HepG2 (cell line): ENCODE measurements around the gene SUDS3. TPM values are rescaled to one million over a fixed set of nuclear protein-coding genes. Genes with fewer than 3 reads are reported as not detected.

Source experiments
- ATAC-seq: fragments of 200-7000 bp; cut with Tn5 transposase; 3 replicates; pipeline ENCODE4 v1.9.1; 2020; ENCODE audit warnings: mild to moderate bottlenecking, moderate library complexity
- BruUV-seq: library from RNA; stranded (reverse); fragments of 400-500 nt; replicated peaks from 2 replicates; lab custom pipeline; 2021; lab: Mats Ljungman, UMichigan
- CTCF ChIA-PET: fragments of 300-600 bp; formaldehyde crosslinking; extraction: SDS; loops from one replicate; lab custom pipeline; 2021; ENCODE audit warnings: low total read pairs, inconsistent platforms, low intra/inter-chr PET ratio; lab: Yijun Ruan, JAX
- POLR2A ChIA-PET: fragments of 350-600 bp; sonication (Branson Sonifier 250); formaldehyde crosslinking; loops from one replicate; lab custom pipeline; 2020; ENCODE audit warnings: antibody characterized with exemption, inconsistent platforms; lab: Yijun Ruan, JAX
- DNase-seq: peaks from one replicate; pipeline ENCODE4 v3.0.0-alpha.2; 2015; ENCODE audit warnings: low spot score
- FAIRE-seq: peaks from 3 replicates; lab custom pipeline; 2011; peaks lifted over from hg19 to GRCh38; lab: Jason Lieb, UNC
- H2AFZ ChIP-seq: one replicate; pipeline ENCODE4 v1.6.1; 2011; ENCODE audit warnings: low read length, inconsistent platforms
- H3K27ac ChIP-seq: fragments of 300-600 bp; 3 replicates; pipeline ENCODE4 v1.8.0; 2011; ENCODE audit warnings: mixed run types, mild to moderate bottlenecking, mixed read lengths, low read length, inconsistent platforms; ENCODE audit not compliant: insufficient read depth; ENCODE audit errors: extremely low read length
- H3K27me3 ChIP-seq, 2 experiments: fragments of 200-600 bp in 1 of 2; 2 replicates in 1 of 2; 3 replicates in 1 of 2; pipeline versions ENCODE4 v1.6.0 to v1.8.0; 2011; ENCODE audit warnings: low read length in 2 of 2, mild to moderate bottlenecking in 2 of 2, moderate library complexity in 2 of 2, inconsistent platforms in 1 of 2; ENCODE audit not compliant: insufficient read depth in 2 of 2, control insufficient read depth in 1 of 2
- H3K36me3 ChIP-seq, 2 experiments: fragments of 200-600 bp in 1 of 2; replicated peaks in 1 of 2; 2 replicates in 1 of 2; 3 replicates in 1 of 2; pipeline versions ENCODE4 v1.5.1 to v1.8.0; 2011; ENCODE audit warnings: low read length in 2 of 2, inconsistent platforms in 1 of 2; ENCODE audit not compliant: insufficient read depth in 2 of 2, control insufficient read depth in 1 of 2
- H3K4me1 ChIP-seq: 2 replicates; pipeline ENCODE4 v1.5.1; 2012; ENCODE audit warnings: low read length, inconsistent platforms; ENCODE audit not compliant: insufficient read depth
- H3K4me2 ChIP-seq: 2 replicates; pipeline ENCODE4 v1.6.0; 2011; ENCODE audit warnings: low read depth, low read length, inconsistent platforms
- H3K4me3 ChIP-seq, 3 experiments: fragments of 200-600 bp in 1 of 3; sonication (generic), shearing (Covaris generic) in 1 of 3; replicated peaks in 1 of 3; 2 replicates each; pipeline ENCODE4 v1.5.1; 2011 to 2016; ENCODE audit warnings: low read length in 3 of 3, inconsistent platforms in 2 of 3, low read depth in 2 of 3, mild to moderate bottlenecking in 2 of 3, control low read depth in 1 of 3, mixed read lengths in 1 of 3; ENCODE audit not compliant: insufficient read depth in 1 of 3
- H3K79me2 ChIP-seq: one replicate; pipeline ENCODE4 v1.6.1; 2011; ENCODE audit warnings: low read length, inconsistent platforms; ENCODE audit not compliant: insufficient read depth
- H3K9ac ChIP-seq: 2 replicates; pipeline ENCODE4 v1.6.0; 2011; ENCODE audit warnings: mild to moderate bottlenecking, low read depth, low read length, inconsistent platforms; ENCODE audit not compliant: insufficient read depth
- H3K9me3 ChIP-seq: 2 replicates; pipeline ENCODE4 v1.5.1; 2012; ENCODE audit warnings: mild to moderate bottlenecking, low read length
- H4K20me1 ChIP-seq: 2 replicates; pipeline ENCODE4 v1.6.0; 2011; ENCODE audit warnings: inconsistent platforms, mild to moderate bottlenecking, low read length, moderate library complexity; ENCODE audit not compliant: insufficient read depth
- EP300 ChIP-seq, 3 experiments: sonication (generic) in 1 of 3; formaldehyde crosslinking in 1 of 3; IDR thresholded peaks; 2 replicates each; pipeline versions ENCODE4 v1.5.1 to v1.6.1; 2011 to 2020; ENCODE audit warnings: low read depth in 2 of 3, low read length in 2 of 3, borderline replicate concordance in 1 of 3, improper control_type of control experiment in 1 of 3, mild to moderate bottlenecking in 1 of 3, missing genetic modification reagents in 1 of 3, moderate library complexity in 1 of 3
- KDM1A ChIP-seq: IDR thresholded peaks from 2 replicates; pipeline ENCODE4 v1.6.1; 2016; ENCODE audit warnings: missing compliant biosample characterization
- LBX2 ChIP-seq: sonication (generic); formaldehyde crosslinking; IDR thresholded peaks from 2 replicates; pipeline ENCODE4 v1.5.0; 2020; ENCODE audit warnings: missing genetic modification reagents, mild to moderate bottlenecking, borderline replicate concordance
- NCOA1 ChIP-seq: sonication (generic); formaldehyde crosslinking; IDR thresholded peaks from 2 replicates; pipeline ENCODE4 v1.9.0; 2021; ENCODE audit warnings: missing genetic modification reagents
- RERE ChIP-seq: IDR thresholded peaks from 2 replicates; pipeline ENCODE4 v1.6.1; 2016; ENCODE audit warnings: low read depth, missing genetic modification reagents, missing compliant biosample characterization
- RFXANK ChIP-seq: IDR thresholded peaks from 2 replicates; pipeline ENCODE4 v1.6.1; 2016
- ZBTB49 ChIP-seq: sonication (generic); formaldehyde crosslinking; IDR thresholded peaks from 2 replicates; pipeline ENCODE4 v1.4.0; 2020; ENCODE audit warnings: missing genetic modification reagents, borderline replicate concordance
- ZNF17 ChIP-seq: sonication (generic); formaldehyde crosslinking; IDR thresholded peaks from 2 replicates; pipeline ENCODE4 v1.5.0; 2020; ENCODE audit warnings: mild to moderate bottlenecking, missing genetic modification reagents
- ZNF235 ChIP-seq: sonication (generic); formaldehyde crosslinking; IDR thresholded peaks from 2 replicates; pipeline ENCODE4 v1.8.1; 2023; ENCODE audit warnings: mild to moderate bottlenecking, missing genetic modification reagents, borderline replicate concordance
- ZNF326 ChIP-seq: sonication (generic); formaldehyde crosslinking; IDR thresholded peaks from 2 replicates; pipeline ENCODE4 v1.4.0; 2020; ENCODE audit warnings: missing genetic modification reagents, borderline replicate concordance
- ZNF501 ChIP-seq: sonication (generic); formaldehyde crosslinking; IDR thresholded peaks from 2 replicates; pipeline ENCODE4 v1.5.1; 2020; ENCODE audit warnings: mild to moderate bottlenecking, moderate library complexity, missing genetic modification reagents
- ZNF605 ChIP-seq: sonication (generic); formaldehyde crosslinking; IDR thresholded peaks from 2 replicates; pipeline ENCODE4 v1.8.0; 2022; ENCODE audit warnings: mild to moderate bottlenecking, missing genetic modification reagents
- ZNF761 ChIP-seq: sonication (generic); formaldehyde crosslinking; conservative IDR thresholded peaks from 2 replicates; pipeline ENCODE4 v1.4.0; 2020; ENCODE audit warnings: mild to moderate bottlenecking, missing genetic modification reagents
- WGBS: methylation state at CpG from one replicate; pipeline ENCODE4 v1.1.6; 2017; ENCODE audit warnings: low lambda C conversion rate; 5-methylcytosine and 5-hydroxymethylcytosine counted together
- in situ Hi-C: cut with HindIII; loops from 2 replicates; pipeline ENCODE4 v1.10.0; 2017; ENCODE audit warnings: low pct_unique_long_range_greater_than_20kb; ENCODE audit not compliant: extremely low pct_ligation_motif_present
- intact Hi-C: fragments of 100-400 bp; cut with micrococcal nuclease; formaldehyde crosslinking; loops from one replicate; pipeline ENCODE4 v1.10.0; 2022; ENCODE audit not compliant: unreplicated experiment
- polyA plus RNA-seq, 8 experiments: library from polyadenylated mRNA; depleted of rRNA in 3 of 8; stranded (reverse) in 7 of 8; unstranded in 1 of 8; fragments of >200 nt; fragmentation: Illumina TruSeq in 4 of 8; extraction: Trizol in 4 of 8; gene quantifications; 2 replicates each; pipeline versions ENCODE4 v1.2.1 to v1.2.3, GENCODE V29; 2011 to 2016; ENCODE audit warnings: low read depth in 4 of 8, missing spikeins in 1 of 8, mixed read lengths in 1 of 8; ENCODE audit not compliant: insufficient read depth in 1 of 8
- total RNA-seq, 5 experiments: library from RNA; depleted of rRNA; stranded (reverse); fragments of >200 nt; fragmentation: Illumina TruSeq; extraction: Trizol; gene quantifications; 2 replicates each; pipeline ENCODE4 v1.2.3, GENCODE V29; 2016; ENCODE audit warnings: low read depth in 1 of 5

The SUDS3 gene
- total and polyA plus RNA-seq, 2 of the 13 experiments (the other 11 are each of a cell fraction or from before 2014, with no cell fraction given) = 20.2 to 33.1 TPM

GRCh38 chr12:118447181-118447580 is 70.8 kb downstream of the SUDS3 start (continued):
- TF ChIP-seq LBX2 (CRISPR knock-in tag) = no peak
- TF ChIP-seq ZNF326 (CRISPR knock-in tag) = no peak
- TF ChIP-seq ZNF17 (CRISPR knock-in tag) = no peak
- no peak for TF ChIP-seq ZBTB49 (CRISPR knock-in tag)
- TF ChIP-seq RFXANK = no peak
- TF ChIP-seq ZNF501 = no peak

GRCh38 chr12:118448341-118448740 is 72.0 kb downstream of the SUDS3 start:
- no peaks in the 10 kb centered on the region for H3K4me1 ChIP-seq
- no peaks in the 10 kb centered on the region for H3K79me2 ChIP-seq
- in situ Hi-C loops (no loop called here), intact Hi-C loops (no loop called here)
- peaks cover 0 to 4% of the 10 kb centered on the region in 2 experiments; a peak in 1 of 5 replicates for H3K27me3 ChIP-seq
- H3K9ac ChIP-seq = no peak overlapping the region
- H3K4me2 ChIP-seq = no peak overlapping the region
- no peak overlapping the region for H3K4me3 ChIP-seq
- H3K9me3 ChIP-seq = no peaks in the 10 kb centered on the region
- no peaks in the 10 kb centered on the region for H4K20me1 ChIP-seq
- ChIA-PET CTCF (no interaction called here), POLR2A (no interaction called here)
- no TSS peak for BruUV-seq
- no peak for ATAC-seq
- DNase-seq = no peak
- no peak for FAIRE-seq
- H3K27ac ChIP-seq = no peak overlapping the region
- 0% methylated on average over 1 of the region's 1 CpG for WGBS
- no peak overlapping the region for H2AFZ ChIP-seq
- no peaks in the 10 kb centered on the region for H3K36me3 ChIP-seq
- TF ChIP-seq ZNF761 (CRISPR knock-in tag) (no peak), RERE (no peak), EP300 (IDR thresholded peaks at IDR 0.05; ENCODE audit: low read depth in 2 of 2, low read length in 2 of 2) (no peak), EP300 (CRISPR knock-in tag; IDR thresholded peaks at IDR 0.05; ENCODE audit: borderline replicate concordance) (no peak), KDM1A (CRISPR knock-in tag) (no peak), ZNF235 (CRISPR knock-in tag) (no peak), NCOA1 (CRISPR knock-in tag) (no peak), ZNF605 (CRISPR knock-in tag) (no peak)
